NCI-H2227 (cell line): ENCODE measurements around the gene DNMBP.
"Not testable (repeated sequence)": the region's sequence is repeated elsewhere in the genome, so short reads cannot be mapped to it uniquely, and the experiment has no call there.

ENCODE experiments used
- DNase-seq: peaks from one replicate; lab custom pipeline; 2025; ENCODE audit not compliant: unreplicated experiment; lab: John Stamatoyannopoulos, UW

The DNMBP gene

GRCh38 chr10:100014071-100014762 is 4.5 kb upstream of the DNMBP start:
- DNase-seq: no peak

DNA sequence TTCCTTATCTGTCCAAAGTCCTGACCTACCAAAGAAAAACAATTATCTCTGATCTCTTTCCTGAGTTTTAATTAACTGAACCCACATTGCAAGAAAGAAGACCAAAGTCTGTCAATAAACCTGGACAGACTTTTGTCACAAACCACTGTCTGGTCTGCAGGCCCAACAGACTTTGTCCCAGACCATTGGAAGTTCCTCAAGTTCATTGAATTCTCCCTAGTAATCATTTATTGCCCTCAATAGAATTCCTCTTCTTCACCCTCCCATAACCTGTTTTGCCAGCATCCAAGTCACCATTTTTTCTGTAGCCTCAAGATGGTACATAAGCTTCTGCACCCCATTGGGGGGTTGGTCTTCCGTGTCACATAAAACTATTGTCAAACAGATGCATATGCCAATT is 3.9 kb upstream of the DNMBP start:
- DNase-seq: no peak

GRCh38 chr10:100011906-100012305 is 2.2 kb upstream of the DNMBP start:
- DNase-seq: not testable (repeated sequence)

GRCh38 chr10:100009283-100009792 is 409 bp downstream of the DNMBP start:
- peak; percentile 76 for DNase-seq

GRCh38 chr10:100008708-100009282 is 952 bp downstream of the DNMBP start:
- DNase-seq: no peak

DNA sequence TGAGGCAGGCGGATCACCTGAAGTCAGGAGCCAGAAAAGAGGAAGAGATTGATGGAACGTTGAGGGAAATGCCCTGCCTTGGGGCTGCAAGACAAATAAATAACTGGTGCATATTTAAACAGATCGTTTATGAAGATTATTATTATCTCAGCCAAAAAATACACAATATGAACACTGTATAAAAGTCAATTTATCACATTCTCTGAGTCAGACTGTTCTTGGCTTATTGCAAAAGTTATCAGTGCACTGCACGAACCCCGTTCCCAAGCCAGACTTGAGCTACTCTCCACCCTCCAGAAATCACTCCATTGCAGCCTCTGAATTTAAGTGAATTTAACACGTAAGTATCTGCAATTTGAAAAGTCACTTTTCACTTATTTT is 1.6 kb downstream of the DNMBP start:
- DNase-seq: no peak

DNA sequence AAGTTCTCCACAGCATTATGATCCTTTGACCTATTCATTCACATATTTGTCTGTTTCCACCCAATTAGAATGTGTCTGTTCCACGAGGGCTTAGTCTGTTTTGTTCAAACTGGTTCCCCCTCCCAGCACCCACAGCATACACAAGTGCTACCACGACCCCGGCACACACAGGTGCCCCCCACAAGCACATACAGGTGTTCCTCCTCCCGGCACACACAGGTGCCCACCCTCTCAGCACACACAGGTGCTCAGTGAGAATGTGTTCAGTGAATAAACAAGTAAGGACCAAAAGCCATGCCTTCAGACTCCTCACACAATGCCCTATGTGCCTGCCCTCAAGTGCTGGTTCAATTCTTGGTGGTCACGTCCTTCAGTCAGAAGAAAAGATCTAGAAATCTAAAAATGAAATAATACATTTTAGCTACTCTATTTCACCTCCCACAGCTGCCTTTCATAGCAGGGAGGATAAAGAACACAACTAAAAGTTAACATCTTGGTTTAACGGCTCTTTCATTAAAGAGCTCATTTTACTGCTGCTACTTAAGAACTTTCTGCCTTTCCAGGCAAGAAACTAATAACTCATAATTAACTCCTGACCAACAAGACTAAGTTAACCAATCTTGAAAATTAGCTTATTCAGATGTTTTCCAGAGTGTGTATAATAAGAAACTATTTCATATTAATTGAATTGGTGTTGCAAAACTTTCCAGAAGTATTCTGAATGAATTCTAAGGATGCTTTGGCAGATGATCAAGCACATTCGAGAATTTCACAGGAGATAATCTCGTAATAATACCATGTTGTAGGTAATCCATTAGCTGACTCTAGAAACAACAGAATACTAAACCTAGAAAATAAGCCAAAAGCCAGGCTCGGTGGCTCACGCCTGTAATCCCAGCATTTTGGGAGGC is 2.3 kb downstream of the DNMBP start:
- DNase-seq: no peak

- DNase-seq: peak; percentile 6
Measured at GRCh38 chr10:100006243-100006886, 3.4 kb downstream of the DNMBP start.

DNA sequence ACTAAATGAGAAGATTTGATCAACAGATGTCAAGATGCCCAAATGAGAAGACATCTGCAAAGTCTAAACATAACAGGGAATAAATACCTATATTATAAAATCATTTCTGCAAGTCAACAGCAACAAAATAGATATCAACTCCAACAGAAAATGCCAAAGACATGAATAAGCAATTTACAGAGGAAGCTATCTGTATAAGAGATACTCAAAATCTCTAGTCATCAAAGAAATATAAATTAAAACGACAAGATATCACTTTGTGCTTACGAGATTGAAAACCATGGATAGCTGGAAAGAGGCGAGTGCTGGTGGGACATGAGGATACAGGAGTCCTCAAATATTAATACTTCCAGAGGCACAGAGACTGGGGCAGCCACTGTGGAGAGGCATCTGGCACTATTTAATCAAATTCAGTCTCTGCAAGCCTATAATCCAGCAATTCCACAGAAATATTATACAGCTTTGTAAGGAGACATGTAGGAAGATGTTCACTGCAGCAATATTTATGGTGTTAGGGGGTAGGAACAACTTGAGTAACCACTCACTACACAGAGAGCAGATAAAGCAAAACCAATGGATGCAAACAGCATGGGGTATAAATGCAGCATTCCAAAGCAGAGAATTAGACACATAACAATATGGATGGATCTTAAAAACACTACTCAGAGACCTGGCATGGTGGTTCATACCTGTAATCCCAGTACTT is 4.8 kb downstream of the DNMBP start:
- DNase-seq: no peak

GRCh38 chr10:100000109-100000644 is 9.6 kb downstream of the DNMBP start:
- no peak for DNase-seq

DNA sequence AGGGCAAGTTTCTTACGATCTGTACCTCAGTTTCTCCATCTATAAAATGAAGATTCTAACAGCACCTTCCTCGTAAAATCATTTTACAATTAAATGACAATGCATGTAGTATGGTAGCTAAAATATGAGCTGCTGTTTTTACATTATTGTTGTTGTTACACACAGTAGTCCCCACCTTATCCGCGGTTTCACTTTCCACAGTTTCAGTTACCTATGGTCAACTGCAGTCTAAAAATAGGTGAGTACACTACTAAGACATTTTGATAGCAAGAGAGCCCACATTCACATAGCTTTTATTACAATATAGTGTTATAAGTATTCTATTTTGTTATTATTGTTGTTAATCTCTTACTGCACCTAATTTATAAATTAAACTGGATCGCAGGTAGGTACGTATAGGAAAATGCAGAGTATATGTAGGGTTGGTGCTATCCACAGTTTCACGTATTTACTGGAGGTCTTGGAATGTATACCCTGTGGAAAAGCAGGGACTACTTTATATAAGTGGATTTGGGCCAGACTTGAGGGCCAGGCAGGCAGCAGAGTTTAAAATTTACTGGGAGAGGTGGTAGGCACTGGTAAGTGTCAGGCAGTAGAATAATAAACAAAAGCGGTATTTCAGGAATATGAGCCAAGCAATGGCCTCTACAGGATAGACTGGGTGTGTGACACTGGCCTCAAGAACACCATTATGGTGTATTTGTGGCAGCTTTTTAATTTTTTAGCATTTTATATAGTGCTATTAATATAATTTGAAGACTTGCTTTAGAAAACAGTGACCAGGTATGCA is 10.2 kb downstream of the DNMBP start:
- DNase-seq: no peak

GRCh38 chr10:99998889-99999288 is 10.9 kb downstream of the DNMBP start:
- DNase-seq: no peak

DNA sequence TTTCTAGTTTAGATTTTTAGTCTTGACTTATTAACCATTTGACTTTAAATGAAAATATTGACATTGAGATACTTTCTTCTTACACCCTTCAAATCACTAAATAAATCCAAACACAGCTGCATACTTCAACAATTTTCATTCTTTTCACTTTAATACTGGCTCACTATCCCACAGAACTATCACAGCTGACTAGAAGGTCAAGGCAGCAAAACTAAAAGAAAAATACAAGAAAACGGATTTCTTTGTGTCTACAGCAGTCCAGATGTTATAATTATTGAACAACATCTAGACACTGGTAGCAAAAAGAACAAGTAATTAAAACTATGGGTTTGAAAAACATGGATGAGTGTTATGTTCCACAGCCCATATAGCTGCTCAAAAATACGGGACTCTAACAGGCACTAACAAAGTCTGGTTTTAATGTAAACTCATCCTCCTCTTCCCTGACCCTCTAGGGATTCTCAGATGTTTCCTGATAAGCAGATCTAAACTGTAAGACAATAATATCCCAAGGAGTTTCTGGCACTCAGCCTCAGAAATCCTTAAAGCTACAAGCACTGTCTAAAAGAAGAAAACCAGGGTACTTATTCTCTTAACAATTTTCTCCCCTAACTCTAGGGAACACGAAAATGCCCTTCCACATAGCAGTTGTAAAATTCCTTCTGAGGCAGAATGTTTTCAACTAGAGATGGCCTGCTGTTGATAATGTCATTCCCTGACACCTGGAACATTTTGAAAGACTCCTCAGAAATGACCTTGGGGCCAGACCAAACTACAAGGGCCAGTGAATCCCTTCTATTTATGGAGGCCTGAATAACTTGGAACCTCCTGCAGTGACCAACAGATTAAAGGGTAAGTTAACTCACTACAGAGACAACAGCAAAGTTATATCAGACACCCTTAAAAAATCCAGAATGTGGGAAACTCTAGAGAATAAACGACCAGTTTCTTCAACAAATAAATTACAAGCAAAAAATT is 12.8 kb downstream of the DNMBP start:
- no peak for DNase-seq

- no peak for DNase-seq
Measured at GRCh38 chr10:99995713-99996112, 14.0 kb downstream of the DNMBP start.

- DNase-seq: no peak
Measured at GRCh38 chr10:99995269-99995668, 14.5 kb downstream of the DNMBP start.

DNA sequence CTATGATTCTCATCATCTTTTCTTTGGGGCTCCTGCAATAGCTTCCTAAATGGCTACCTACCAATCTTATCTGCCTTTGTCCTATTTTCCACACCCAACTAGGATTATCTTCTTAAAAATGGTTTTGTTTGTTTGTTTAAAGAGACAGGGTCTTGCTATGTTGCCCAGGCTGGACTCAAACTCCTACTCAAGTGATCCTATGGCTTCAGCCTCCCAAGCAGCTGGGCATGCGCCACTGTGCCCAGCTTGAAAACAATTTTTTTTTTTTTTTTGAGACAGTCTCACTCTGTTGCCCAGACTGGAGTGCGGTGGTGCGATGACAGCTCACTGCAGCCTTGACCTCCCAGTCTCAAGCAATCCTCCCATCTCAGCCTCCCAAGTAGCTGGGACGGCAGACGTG is 14.9 kb downstream of the DNMBP start:
- no peak for DNase-seq

GRCh38 chr10:99993701-99994689 is 15.8 kb downstream of the DNMBP start:
- DNase-seq: peak; percentile 78
